Measurements from ENCODE around the gene SETDB2. TPM values are rescaled to one million over a fixed set of nuclear protein-coding genes. Genes with fewer than 3 reads are reported as not detected.

Gene SETDB2
- polyA plus RNA-seq, 3 donors = 18.7 to 22.5 (median 22.5) TPM

Other genes starting within 250 kb of the SETDB2 start
- gene MLNR, start 223.9 kb upstream of the SETDB2 start, polyA plus RNA-seq (ENCODE audit: insufficient read length in 3 of 3) = under 1 TPM in 1 of 3 donors, not detected in 2; 0.12 TPM
- 10 to 100 TPM; 12.3 to 16.6 (median 15.9) TPM for gene CDADC1, start 196.3 kb upstream of the SETDB2 start, polyA plus RNA-seq (ENCODE audit: insufficient read length in 3 of 3)
- 10 to 100 TPM; 14.4 to 20.4 (median 18.4) TPM for gene CAB39L, start 210 bp upstream of the SETDB2 start, polyA plus RNA-seq (ENCODE audit: insufficient read length in 3 of 3)
- gene PHF11, start 51.7 kb downstream of the SETDB2 start, polyA plus RNA-seq (ENCODE audit: insufficient read length in 3 of 3) = 10 to 100 TPM; 29.6 to 60.9 (median 41.2) TPM
- 10 to 100 TPM; 40.7 to 45.7 (median 43.0) TPM for gene RCBTB1, start 141.3 kb downstream of the SETDB2 start, polyA plus RNA-seq (ENCODE audit: insufficient read length in 3 of 3)
- gene ARL11, start 184.2 kb downstream of the SETDB2 start, polyA plus RNA-seq (ENCODE audit: insufficient read length in 3 of 3) = under 1 TPM; 0.36 to 0.71 (median 0.36) TPM
- gene EBPL, start 247.2 kb downstream of the SETDB2 start, polyA plus RNA-seq (ENCODE audit: insufficient read length in 3 of 3) = 10 to 100 TPM; 50.4 to 58.6 (median 53.0) TPM

Measured in renal cortex interstitium (tissue), 3 donors.